ENCODE measurements around the gene CORO1A.
A peak's percentile ranks its signal among the peaks of the same experiment; 100 is the strongest.
"Not testable (repeated sequence)": the region's sequence is repeated elsewhere in the genome, so short reads cannot be mapped to it uniquely, and the experiment has no call there.

Gene CORO1A

GRCh38 chr16:30173054-30173453 is 10.3 kb upstream of the CORO1A start:
- DNase-seq: no peak

DNA sequence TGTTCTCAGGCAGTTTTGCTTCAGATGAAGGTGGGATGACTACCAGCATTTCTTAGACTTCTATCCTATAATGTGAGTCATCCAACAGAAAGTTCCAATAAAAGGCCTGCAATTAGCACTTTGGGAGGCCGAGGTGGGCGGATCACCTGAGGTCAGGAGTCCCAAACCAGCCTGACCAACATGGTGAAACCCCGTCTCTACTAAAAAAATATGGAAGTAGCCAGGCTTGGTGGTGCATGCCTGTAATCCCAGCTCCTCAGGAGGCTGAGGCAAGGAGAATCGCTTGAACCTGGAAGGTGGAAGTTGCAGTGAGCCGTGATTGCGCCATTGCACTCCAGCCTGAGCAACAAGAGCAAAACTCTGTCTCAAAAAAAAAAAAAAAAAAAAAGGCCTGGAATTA is 6.5 kb upstream of the CORO1A start:
- DNase-seq: not testable (repeated sequence)

DNA sequence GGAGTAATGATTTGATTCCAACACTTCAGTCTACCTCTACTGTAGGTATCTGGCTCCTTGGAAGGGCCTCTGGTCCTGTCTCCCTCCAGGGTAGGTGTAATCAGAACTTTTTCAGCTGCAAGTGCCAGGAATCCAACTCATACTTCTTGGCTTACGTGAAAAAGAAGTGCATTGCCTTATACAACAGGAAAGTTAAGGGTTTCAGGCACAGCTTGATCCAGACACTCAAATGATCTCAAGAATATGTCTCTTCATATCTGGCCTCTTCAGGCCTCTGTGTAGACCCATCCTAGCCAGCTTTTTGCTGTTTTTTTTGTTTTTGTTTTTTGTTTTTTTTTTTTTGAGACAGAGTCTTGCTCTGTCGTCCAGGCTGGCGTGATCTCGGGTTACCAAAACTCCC is 4.2 kb upstream of the CORO1A start:
- no peak for DNase-seq

DNA sequence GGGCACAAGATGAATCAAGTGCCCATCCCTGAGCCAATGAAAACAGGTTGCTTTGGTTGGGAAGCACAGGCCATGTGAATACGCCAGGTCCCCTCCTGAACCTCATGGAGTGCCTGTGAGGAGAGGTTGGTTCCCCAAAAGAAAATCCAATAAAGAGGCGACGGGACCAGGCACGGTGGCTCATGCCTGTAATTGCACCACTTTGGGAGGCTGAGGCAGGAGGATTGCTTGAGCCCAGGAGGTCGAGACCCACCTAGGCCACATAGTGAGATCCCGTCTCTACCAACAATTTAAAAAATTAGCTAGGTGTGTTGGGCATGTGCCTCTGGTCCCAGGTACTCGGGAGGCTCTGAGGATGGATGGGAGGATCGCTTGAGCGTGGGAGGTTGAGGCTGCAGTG is 3.5 kb upstream of the CORO1A start:
- DNase-seq: no peak

GRCh38 chr16:30180741-30181140 is 2.7 kb upstream of the CORO1A start:
- no peak for DNase-seq

DNA sequence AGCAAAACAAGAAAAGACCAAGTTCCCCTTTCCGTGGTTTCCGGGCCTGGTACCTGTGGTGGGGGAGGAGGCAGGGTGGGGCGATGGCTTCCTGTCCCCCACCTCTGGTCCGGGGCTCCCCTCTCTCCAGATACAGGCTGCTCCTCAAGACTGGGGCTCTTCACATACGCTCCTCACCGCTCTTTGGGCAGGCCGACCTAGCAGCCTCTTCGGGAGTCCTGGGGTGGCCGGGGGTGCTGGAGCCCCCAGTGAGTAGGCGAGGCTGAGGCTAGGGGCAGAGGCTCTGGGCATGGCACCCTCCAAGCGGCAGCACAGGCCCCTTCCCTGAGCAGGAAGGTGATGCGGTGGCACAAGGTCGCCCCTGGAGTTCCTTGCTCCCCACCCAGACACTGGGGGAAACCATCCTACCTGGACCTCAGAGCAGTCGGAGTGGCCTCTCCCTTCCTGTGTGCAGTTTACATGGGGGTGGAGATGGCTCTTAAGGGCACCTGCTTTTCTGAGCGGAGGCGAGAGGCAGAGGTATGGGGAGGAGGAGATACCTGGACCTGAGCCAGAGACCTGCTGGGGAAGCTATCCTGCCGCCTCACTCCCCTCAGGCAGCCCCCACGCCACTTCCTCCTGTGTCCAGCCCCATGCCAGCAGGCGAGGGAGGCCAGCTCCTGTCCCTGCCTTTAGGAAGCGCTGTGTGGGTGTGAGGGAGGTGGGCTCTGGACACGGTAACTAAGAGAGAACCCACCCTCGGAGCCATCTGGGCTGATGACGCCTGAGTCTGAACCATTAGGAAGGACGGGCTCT is 891 bp downstream of the CORO1A start:
- peak; percentile 89 for DNase-seq

- DNase-seq: no peak
Observed at GRCh38 chr16:30184891-30185682, 1.7 kb downstream of the CORO1A start.

DNA sequence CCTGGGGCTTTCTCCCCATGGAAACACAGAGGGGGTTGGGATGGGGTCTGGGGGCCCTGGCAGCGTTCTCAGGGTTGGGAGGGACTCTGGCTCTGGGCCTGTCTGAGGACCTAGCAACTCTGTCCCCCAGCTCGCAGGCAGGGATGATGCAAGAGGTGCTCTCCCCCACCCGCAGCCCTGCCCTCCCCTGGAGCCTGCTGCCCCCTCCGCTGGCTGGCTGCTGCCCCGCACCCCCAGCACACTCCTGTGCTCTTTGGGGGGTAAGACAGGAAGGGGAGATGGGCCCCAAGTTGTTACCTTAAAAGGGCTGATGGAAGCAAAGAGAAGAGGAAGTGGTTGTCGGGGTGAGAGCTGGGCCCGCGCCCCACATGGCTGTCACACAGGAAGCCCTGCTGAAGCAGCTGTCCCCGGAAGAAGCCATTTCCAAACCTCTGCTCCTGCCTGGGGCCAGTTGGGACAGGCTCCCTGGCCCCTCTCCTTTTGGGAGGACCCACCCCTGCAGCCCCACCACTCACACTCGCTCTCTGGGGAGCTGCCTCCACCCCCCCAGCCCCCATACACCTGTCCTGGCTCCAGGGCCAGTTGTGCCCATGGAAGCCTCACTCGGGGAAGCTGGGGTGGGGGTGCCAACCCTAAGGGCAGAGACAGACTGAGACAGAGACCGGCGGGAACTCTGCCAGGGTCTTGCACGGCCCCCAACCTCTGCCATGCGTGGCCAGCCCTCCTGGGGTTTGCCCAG is 2.5 kb downstream of the CORO1A start:
- peak; percentile 92 for DNase-seq

GRCh38 chr16:30186444-30186781 is 3.0 kb downstream of the CORO1A start:
- DNase-seq: no peak

DNA sequence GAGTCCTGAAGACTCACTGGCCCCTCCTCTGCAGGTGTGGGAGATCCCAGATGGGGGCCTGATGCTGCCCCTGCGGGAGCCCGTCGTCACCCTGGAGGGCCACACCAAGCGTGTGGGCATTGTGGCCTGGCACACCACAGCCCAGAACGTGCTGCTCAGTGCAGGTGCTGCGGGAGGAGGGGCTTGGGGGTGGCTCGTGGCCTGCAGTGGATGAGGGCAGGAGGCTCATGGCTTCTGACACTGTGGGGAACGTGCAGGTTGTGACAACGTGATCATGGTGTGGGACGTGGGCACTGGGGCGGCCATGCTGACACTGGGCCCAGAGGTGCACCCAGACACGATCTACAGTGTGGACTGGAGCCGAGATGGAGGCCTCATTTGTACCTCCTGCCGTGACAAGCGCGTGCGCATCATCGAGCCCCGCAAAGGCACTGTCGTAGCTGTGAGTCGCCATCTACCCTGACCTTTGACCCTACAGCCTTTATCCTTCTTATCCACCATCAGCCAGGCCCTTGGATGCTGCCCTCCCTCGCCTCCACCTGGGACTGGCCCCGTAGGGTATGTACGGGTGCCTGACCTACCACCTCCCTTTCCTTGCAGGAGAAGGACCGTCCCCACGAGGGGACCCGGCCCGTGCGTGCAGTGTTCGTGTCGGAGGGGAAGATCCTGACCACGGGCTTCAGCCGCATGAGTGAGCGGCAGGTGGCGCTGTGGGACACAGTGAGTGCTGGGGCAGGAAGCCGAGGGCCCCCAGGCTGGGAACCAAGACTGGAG is 3.6 kb downstream of the CORO1A start:
- peak; percentile 95 for DNase-seq

- no peak for DNase-seq
Observed at GRCh38 chr16:30187556-30187865, 4.1 kb downstream of the CORO1A start.

GRCh38 chr16:30187971-30188561 is 4.7 kb downstream of the CORO1A start:
- peak; percentile 63 for DNase-seq

DNA sequence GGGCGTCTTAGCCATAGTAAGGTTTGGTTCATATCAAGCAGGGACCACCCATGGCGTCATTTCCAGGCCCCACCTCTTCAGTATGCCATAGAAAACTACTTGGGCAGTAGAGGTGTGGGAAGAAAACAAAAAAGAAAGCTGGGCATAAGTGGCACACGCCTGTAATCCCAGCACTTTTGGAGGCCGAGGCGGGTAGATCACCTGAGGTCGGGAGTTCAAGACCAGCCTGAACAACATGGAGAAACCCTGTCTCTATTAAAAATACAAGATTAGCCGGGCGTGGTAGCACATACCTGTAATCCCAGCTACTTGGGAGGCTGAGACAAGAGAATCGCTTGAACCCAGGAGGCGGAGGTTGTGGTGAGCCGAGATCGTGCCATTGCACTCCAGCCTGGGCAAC is 7.8 kb downstream of the CORO1A start:
- DNase-seq: not testable (repeated sequence)

DNA sequence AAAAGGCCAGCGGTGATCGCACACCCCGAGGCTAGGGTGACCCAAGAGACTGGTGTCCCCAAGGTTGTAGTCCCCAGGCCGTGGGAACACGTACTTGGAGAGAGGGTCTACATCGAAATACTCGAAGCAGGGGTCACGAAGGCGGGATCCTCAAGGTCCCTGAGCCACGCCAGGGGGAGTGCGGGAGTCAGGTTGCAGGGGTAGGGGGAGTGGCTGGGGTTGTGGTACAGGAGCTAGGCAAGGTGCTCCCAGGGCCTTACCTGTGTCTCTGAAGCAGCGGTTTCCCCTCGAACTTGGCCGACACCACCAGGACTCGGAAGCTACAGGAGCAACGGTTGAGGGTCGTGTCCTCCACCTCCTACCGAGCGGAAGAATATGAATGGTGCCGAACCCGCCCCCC is 9.7 kb downstream of the CORO1A start:
- not testable (repeated sequence) for DNase-seq

DNA sequence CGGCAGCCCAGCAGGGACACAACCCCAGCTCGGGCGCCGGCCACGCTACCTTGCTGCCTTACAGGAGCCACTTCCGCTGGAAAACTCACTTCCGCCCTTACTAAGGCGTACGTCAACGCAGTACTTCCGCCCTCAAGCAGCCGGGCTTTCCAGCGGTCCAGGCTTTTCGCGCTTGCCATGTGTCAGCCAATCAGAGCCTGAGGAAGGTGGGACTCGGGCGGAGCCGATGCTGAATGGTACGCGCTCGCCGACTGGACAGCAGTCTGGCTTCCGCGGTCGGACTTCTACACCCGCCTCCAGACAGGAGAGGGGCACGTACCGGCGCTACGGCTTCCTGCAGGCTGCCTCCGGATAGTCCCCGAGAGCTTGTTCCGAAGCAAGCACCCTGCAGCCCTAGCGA is 10.2 kb downstream of the CORO1A start, which contains the start of the genes BOLA2B and SLX1A:
BOLA2B (minus strand) TSS at position 52 of the 400 bp plus-strand sequence. CDS start 71 bp downstream, outside the sequence.
SLX1A (plus strand) TSS at position 261 of the 400 bp plus-strand sequence. CDS start 210 bp downstream, outside the sequence.
- not testable (repeated sequence) for DNase-seq

DNA sequence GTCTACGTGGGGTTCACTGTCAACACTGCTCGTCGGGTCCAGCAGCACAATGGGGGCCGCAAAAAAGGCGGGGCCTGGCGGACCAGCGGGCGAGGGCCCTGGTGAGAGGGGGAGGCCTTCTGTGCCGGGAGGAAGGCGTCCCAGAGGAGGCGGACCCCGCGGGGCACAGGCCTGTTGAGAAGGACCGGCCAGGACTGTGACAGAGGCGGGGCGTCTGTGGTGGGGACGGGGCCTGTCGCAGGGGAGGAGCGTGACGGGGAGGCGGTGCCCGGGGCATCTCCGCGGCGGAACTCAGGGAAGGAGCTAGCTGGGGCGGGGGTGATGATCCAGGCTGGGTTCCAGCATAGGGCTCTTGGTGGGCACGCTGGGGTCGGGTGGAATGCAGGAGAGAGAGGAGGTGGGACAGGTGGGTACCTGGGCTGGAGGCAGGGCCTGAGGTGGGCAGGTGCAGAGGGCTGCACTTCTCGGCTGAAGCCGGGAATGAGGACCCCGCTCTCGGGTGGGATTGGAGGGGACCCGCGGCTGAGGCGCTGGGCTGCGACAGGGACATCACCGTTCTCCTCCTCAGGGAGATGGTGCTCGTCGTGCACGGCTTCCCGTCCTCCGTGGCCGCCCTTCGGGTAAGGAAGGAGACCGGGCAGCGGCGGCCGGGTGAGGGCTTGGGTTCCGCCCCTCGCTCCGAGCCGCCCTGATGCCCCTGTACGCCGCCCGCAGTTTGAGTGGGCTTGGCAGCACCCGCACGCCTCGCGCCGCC is 10.9 kb downstream of the CORO1A start:
- DNase-seq: peak; percentile 65

DNA sequence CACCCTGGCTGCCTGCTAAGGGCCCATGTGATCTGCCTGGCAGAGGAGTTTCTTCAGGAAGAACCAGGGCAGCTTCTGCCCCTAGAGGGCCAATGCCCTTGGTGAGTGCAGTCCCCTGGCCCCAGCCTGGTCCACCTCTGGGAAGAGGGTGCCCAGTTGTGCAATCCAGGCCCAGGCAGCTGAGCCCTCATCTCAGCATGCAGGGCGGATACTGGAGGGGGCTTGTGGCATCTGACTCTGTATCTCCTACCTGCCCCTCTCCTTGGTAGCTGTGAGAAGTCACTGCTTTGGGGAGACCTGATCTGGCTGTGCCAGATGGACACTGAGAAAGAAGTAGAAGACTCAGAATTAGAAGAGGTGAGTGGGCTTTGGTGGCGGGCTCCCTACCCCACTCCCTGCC is 13.6 kb downstream of the CORO1A start:
- DNase-seq: not testable (repeated sequence)

GRCh38 chr16:30199049-30199448 is 15.6 kb downstream of the CORO1A start, which contains the start of gene SULT1A3:
Gene SULT1A3 (plus strand): TSS chr16:30199255. CDS start chr16:30200729, 1,474 bp downstream.
- not testable (repeated sequence) for DNase-seq

DNA sequence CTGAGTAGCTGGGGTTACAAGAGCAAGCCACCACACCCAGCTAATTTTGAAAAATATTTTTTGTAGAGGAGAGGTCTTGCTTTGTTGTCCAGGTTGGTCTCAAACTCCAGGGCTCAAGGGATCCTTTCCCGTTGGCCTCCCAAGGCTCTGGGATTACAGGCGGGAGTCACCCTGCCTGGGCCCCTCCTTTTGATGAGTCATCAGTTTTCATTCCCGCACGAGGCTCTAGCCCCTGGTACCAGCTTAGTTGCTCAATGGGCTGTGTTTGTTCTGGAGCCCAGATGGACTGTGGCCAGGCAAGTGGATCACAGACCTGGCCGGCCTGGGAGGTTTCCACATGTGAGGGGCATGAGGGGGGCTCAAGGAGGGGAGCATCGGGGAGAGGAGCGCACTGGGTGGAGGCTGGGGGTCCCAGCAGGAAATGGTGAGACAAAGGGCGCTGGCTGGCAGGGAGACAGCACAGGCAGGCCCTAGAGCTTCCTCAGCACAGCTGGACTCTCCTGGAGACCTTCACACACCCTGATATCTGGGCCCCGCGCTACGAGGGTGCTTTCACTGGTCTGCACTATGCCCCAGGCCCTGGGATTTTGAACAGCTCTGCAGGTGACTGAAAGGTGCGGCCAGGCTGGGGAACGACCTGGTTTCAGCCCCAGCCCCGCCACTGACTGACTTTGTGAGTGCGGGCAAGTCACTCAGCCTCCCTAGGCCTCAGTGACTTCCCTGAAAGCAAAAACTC is 16.4 kb downstream of the CORO1A start:
- DNase-seq: not testable (repeated sequence)

DNA sequence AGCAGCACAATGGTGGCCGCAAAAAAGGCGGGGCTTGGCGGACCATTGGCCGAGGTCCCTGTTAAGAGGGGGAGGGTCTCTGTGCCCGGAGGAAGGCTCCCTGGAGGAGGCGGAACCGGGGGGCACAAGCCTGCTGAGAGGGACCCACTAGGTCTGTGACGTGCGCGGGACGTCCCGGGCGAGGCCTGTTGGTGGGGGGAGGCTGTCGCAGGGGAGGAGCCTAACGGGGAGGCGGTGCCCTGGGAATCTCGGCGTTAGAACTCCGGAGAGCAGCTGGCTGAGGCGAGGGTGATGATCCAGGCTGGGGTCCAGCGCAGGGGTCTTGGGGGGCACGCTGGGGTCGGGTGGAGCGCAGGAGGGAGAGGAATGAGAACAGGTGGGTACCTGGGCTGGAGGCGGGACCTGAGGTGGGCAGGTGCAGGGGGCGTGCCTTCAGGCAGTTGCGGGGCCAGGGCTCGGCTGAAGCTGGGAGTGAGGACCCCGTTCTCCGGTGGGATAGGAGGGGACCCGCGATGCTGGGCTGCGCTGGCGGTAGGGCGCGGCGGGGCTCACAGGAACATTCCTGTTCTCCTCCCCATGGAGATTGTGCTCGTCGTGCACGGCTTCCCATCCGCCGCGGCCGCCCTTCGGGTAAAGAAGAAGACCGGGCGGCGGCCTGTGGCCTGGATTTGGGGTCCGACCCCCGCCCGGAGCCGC is 22.3 kb downstream of the CORO1A start:
- DNase-seq: peak; percentile 63

Data from activated effector memory CD4-positive, alpha-beta T cell treated with anti-CD3 and anti-CD28 coated beads, Interleukin-2, amount 50 U/mL, for 16 hours (primary cell).